ENCODE measurements around the gene CFAP73. TPM values are rescaled to one million over a fixed set of nuclear protein-coding genes. Genes with fewer than 3 reads are reported as not detected.
"Not testable (repeated sequence)": the region's sequence is repeated elsewhere in the genome, so short reads cannot be mapped to it uniquely, and the experiment has no call there.

CFAP73 gene
- total RNA-seq, 2 donors from 2014 or later, result not detected

- DNase-seq (ENCODE audit: low spot score); intact Hi-C loops (cut with DNase I): not testable (repeated sequence)
Observed at GRCh38 chr12:113117684-113118083, 31.8 kb upstream of the CFAP73 start.

GRCh38 chr12:113118142-113118541 is 31.4 kb upstream of the CFAP73 start:
- no peak for DNase-seq (ENCODE audit: low spot score)
- intact Hi-C loops (cut with DNase I), result no loop called here

- DNase-seq (ENCODE audit: low spot score), result no peak
- intact Hi-C loops (cut with DNase I), result no loop called here
Observed at GRCh38 chr12:113119980-113120669, 29.4 kb upstream of the CFAP73 start.

- no peak for DNase-seq (ENCODE audit: low spot score)
Observed at GRCh38 chr12:113120670-113121370, 28.7 kb upstream of the CFAP73 start.

GRCh38 chr12:113127791-113128199 is 21.7 kb upstream of the CFAP73 start:
- intact Hi-C loops (cut with DNase I), result no loop called here

More at GRCh38 chr12:113120670-113121370, 28.7 kb upstream of the CFAP73 start:
- intact Hi-C loops (cut with DNase I), result no loop called here

GRCh38 chr12:113128802-113129663 is 20.5 kb upstream of the CFAP73 start:
- no peak for DNase-seq (ENCODE audit: low spot score)
- intact Hi-C loops (cut with DNase I), result no loop called here

More at GRCh38 chr12:113127791-113128199, 21.7 kb upstream of the CFAP73 start:
- DNase-seq (ENCODE audit: low spot score), result no peak

GRCh38 chr12:113129664-113130456 is 19.7 kb upstream of the CFAP73 start:
- intact Hi-C loops (cut with DNase I), result no loop called here
- no peak for DNase-seq (ENCODE audit: low spot score)

GRCh38 chr12:113130457-113131135 is 18.9 kb upstream of the CFAP73 start:
- intact Hi-C loops (cut with DNase I), result no loop called here
- no peak for DNase-seq (ENCODE audit: low spot score)

GRCh38 chr12:113131556-113131955 is 18.0 kb upstream of the CFAP73 start:
- intact Hi-C loops (cut with DNase I), result no loop called here
- DNase-seq (ENCODE audit: low spot score), result no peak

- no peak for DNase-seq (ENCODE audit: low spot score)
- intact Hi-C loops (cut with DNase I), result no loop called here
Observed at GRCh38 chr12:113133036-113133435, 16.5 kb upstream of the CFAP73 start.

- intact Hi-C loops (cut with DNase I), result no loop called here
- DNase-seq (ENCODE audit: low spot score), result no peak
Observed at GRCh38 chr12:113133666-113134065, 15.9 kb upstream of the CFAP73 start.

GRCh38 chr12:113134071-113134470 is 15.5 kb upstream of the CFAP73 start:
- intact Hi-C loops (cut with DNase I), result no loop called here

GRCh38 chr12:113134521-113134951 is 15.0 kb upstream of the CFAP73 start:
- intact Hi-C loops (cut with DNase I), result no loop called here
- no peak for DNase-seq (ENCODE audit: low spot score)

More at GRCh38 chr12:113134071-113134470, 15.5 kb upstream of the CFAP73 start:
- no peak for DNase-seq (ENCODE audit: low spot score)

GRCh38 chr12:113135178-113136127 is 14.1 kb upstream of the CFAP73 start, which contains the start of gene RASAL1:
Gene RASAL1 (minus strand): TSS chr12:113135761. CDS start chr12:113135462, 299 bp downstream.
- no peak for DNase-seq (ENCODE audit: low spot score)
- intact Hi-C loops (cut with DNase I), result no loop called here

- no peak for DNase-seq (ENCODE audit: low spot score)
- intact Hi-C loops (cut with DNase I), result no loop called here
Observed at GRCh38 chr12:113136128-113136989, 13.2 kb upstream of the CFAP73 start.

GRCh38 chr12:113136990-113137511 is 12.5 kb upstream of the CFAP73 start:
- intact Hi-C loops (cut with DNase I), result no loop called here
- no peak for DNase-seq (ENCODE audit: low spot score)

All from posterior vena cava (tissue), 2 donors.